HG02571 (cell line): Measurements from ENCODE around the gene WDR76.

ENCODE experiments used
- ATAC-seq: cut with Tn5 transposase; IDR thresholded peaks from one replicate; pipeline ENCODE4 v1.9.1; 2021; ENCODE audit warnings: mild to moderate bottlenecking, moderate library complexity; ENCODE audit not compliant: unreplicated experiment

WDR76 gene

DNA sequence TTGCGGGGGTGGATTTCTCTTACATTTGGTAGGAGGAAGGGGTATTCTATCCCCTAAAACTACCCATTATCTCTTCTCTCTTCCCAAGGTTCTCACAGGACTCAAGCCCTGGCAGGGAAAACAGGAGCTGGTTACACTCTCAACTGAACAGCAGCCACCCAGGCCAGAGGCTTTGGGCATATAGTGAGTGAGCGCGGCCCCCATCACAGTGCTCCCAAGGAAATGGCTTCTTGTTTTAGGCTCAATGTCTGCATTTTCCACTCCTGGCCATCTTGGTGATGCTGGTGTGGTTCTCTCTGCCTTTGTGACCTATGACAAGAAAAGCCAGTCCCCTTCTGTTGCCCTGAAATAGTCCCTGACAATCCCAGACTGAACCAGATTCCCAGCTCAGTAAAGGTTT is 50.1 kb downstream of the WDR76 start:
- ATAC-seq = no peak

DNA sequence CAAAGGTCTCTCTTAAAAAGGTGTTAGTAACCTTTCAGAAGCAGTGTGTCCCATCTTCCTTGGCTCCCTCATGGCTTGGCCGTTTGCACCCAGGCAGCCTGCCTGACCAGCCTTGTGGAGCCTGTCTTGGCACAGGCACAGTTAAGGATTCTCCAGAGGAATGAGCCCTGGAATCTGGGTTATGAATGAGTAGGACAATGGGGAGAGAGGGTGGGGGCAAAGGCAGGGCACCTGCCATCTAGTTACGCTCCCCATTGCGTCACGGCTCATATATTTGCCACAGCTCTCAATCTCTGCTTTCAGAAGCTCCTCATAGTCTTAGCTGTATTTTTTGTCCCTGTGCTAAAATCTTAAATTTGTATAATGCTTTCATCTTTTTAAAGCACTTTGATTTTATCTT is 50.6 kb downstream of the WDR76 start:
- ATAC-seq = no peak

DNA sequence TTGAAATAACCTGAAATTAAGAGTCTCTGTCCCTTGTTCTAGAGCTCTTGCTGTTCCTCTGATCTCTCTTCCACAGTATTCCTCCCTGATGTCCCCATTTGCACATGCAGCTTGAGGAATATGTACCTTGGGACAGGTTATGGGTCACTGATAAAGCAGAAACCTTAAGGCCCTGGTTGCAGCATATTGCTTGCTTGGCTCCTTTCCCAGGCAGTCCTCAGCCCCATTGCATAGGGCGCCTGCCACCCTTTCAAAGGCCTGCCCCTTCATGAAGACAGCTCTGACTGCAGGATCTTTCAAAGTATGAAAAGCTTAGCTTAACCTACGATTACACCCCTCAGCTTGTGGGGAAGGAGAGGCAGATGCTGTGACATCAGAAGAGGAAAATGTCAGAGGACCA is 51.6 kb downstream of the WDR76 start:
- no peak for ATAC-seq

DNA sequence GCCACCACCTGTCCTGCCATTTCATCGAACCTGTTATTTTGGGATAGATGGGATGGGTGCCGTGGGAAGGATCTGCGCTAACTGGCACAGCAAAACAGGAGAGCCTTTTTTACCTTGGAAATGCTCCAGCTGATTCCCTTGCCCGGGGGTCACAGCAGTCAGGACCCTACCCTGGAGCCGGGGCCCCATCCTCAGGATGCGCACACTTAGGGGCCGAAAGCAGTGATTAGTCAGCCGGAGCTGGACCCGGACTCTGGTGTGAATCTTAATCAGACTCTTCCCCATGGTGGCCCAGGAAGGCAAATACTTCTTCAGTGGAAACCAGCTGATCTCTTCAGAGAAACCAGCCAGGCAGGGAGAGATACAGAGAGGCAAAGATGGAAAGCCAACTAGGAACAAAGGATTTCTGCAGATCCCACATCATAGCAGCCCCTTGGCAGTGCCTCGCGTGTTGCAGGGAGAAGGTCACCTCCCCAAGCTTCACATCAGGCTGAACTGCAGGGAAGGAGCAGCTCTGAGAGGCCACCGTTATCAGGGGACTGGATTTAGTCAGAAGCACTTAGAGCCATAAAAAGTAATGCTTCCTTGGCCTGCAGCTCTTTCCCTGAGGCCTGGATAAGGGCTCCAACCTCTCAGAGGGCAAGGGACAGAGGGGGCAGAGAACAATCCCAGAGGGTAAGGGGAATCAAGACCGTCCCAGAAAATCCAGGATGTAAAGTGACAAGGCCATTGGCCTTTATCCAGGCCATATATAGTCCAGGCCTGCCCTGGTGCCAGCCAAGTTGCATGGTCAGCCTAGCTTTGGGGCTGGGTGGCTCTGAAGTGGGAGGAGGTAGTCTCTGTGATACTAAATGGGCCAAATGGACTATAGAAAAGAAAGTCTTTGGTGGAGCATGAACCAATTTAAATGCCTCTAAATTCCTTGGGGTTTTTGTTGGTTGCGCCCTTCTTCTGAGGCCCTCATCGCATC is 52.9 kb downstream of the WDR76 start:
- no peak for ATAC-seq

DNA sequence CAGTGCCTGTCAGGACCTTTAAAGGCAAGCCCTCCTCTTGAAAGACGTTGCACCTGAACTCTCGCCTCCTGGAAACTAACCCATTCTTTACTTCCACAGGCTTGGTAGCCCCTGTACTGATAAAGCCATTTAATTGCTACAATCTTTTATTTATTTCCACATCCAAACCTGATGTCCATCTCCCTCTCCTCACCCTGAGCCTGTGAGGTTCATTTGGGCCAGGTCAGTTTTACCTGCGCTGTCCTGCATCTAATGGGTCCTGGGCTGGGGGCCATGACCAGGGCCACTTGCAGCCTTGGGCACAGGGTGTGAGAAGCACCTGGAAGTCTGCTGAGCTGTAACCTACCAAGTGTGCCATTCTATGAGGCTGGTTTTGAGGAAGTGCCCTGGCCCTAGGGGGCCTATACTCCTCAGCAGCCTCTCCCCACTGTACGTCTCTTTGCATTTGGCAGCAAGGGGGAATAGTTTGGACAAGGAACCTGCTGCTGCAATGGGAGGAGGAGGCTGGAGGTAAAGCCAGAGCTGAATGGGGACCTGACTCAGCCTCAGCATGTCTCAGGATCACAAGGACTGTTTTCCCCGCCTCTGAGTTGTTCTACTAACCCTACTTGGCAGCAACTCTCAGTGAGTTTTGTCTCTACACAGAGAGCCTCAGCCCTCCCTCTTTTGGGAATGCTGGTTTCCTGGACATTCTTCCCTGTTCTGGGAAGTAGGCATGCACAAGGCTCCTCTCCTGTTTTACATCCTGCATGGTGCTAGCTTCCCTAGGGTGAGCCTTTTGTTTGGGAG is 53.8 kb downstream of the WDR76 start:
- no peak for ATAC-seq

DNA sequence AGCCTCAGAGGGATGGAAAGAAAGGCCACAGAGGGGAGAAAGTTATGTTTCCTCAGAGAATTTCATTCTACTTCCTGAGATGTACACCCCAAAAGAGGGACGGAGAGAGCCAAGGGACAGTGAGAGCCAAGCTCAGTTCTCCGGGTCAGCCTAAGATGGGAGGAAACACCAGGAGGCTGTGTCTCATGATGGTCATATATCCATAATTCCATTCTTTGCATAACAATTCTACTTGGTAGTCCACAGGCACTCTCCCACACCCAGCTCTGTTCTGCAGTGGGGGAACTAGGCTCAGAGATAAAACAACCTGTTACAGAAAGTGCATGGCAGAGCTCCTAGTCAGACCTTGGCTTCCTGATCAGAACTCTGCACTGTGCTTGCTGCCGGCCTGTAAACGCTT is 54.4 kb downstream of the WDR76 start:
- ATAC-seq = no peak

DNA sequence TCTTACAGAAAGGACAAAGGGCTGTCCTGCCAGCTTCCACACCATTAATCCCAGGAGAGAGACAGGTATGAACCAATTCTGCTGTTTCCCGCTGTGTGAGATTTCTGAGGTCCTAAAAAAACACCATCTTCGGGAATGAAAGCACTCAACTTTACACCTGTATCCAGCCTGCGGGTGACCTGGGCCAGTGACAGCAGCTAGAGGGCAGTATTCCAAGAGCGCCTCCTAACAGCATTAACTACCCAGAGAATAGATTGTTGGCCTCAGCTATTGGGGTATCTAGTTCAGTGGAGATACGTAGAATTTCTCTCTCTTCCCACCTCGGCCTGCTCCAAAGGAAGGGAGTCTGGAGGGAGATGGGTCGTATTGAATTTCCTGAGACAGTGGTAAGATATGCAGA is 55.1 kb downstream of the WDR76 start:
- ATAC-seq = no peak

DNA sequence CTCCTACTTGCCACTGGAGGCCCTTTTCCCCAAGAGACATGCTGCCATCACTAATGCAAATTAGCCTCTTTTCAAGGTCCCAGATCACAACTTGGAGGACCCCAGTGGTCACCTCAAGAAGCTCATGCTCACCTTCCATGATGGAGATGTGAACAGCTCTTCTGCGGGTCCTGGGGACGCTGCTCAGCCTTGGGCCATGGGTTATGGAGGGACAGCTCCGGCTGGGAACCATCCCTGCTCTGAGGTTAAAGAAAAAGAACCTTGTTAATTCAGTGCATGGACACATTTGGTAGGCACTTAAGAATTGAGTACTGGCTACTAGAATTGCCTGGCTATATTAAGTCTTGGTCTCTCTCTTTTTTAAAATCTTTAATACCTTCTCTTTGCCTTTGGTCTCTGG is 56.8 kb downstream of the WDR76 start:
- ATAC-seq = no peak

DNA sequence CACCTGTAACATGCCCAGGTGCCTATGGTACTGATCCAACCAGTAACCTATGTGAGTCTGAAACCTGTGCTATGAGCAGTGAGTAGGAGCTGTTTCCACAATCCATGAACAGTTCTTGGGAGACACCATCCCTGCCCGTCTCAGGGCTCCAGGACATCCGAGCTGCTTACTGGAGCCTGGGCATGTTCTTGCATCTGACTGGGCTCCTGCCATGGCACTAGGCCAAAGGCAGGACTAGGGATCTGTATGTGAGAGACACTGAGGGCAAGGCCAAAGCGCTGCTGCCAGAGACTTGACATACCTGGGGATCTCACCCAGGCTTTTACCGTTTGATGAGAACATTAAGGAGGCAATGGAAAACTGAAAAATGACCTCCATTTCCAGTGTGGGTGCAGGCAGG is 59.8 kb downstream of the WDR76 start:
- ATAC-seq = no peak

DNA sequence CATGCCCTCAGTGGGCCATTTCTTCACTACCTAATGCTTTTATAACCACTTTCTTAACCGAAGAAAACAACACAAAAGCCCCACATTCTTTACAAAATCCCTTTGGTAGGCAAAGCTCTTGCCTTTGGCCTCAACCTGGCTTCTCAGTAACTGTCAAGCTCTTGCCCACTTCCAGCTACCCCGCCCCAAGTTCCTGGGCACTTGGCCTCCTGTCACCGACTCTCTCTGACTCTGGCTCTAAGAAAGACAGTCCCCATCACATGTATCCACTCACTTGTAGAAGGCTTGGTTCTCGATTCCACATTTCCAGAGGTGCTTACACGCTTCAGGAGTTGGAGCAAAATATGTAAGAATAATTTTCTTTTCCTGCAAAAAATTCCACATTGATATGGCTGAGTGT is 61.1 kb downstream of the WDR76 start:
- ATAC-seq = no peak

DNA sequence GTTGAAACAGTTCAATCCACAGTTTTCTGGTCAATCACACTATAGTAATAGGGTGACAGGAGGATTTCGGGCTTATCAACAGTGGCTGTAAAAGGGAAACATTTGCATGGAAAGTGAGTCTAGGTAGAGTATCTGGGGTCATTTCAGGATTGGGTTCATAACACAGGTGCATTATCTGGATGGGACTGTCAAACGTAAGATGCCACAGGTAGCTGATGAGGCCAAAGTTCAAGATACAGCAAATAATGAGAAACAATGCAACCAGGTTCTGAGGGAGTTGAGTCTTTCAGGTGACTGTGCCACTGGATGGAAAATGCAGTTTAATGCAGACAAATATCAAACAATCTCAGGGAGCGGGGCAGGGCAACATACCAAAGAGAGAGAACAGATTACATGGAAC is 62.2 kb downstream of the WDR76 start:
- ATAC-seq = no peak

DNA sequence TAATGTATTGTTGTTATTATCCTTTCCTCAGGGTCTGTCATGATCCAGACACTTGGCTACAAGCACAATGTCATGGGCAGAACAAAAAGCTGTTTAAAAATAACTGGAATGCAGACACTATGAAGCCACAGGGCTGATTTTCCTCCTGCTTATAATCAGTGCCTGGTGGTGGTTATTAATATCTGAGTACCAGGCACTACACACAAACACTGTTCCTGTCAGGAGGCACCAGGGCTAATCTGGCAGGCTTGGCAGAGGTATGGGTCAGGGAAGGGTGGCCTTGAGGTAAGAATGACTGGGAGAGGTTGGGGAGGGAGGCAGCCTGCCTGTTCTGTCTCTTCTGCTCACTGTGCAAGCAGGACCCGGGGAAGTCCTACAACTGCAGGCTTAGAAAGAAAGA is 67.2 kb downstream of the WDR76 start:
- ATAC-seq = no peak

DNA sequence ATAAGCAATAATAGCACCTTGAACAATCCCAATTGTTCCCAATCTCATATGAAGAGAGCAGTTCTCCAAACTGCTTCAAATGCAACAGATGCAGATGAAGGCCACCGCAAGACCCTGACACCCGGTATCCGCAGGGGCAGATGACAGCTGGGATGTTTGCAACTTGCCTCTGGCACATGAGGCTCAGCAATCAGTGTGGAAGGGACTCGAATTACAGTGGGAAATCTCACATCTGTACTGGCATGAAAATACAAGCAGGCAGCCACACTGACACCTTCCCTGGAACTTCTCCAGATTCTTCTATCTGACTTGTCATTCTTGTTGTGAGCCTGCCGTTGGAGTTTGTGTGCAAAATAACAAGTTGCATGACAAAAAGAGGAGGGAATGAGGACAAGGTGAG is 68.8 kb downstream of the WDR76 start:
- ATAC-seq = no peak

DNA sequence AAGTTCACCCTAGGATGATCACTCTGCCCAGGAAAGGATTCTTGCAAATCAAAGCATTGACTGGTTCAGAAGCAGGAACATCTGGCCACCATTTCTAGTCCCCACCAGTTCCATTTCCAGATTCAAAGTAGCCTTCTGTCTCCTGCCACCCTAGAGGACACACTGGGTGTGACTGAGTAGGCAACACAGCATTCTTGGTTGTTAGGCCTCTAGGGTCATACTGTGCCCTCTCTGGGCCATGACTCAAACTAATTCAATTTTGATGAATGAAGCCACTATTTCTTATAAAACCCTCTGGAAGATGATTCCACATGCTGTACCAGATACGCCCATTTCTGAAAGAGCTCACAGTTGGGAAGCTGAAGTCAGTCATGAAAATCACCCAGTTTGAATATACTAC is 69.7 kb downstream of the WDR76 start:
- ATAC-seq = no peak

DNA sequence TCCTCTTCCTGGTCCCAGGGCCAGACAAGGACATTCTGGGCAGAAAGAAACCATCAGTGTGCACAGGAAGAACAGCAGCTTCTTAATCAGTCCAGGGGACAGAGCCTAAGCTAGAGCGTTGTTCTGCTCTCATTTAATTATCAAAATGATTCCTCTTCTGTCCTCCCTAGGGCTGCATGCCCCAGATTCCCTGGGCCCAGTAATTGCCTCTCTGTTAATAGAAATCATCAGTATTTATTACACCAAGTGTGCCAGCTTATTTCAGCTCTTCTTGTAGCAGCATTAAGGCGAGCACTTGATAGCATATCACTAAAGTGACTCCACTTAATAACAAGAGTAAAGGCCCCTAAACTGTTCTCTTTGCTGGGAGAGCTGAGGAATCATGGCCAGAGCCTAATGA is 72.1 kb downstream of the WDR76 start:
- ATAC-seq = no peak

DNA sequence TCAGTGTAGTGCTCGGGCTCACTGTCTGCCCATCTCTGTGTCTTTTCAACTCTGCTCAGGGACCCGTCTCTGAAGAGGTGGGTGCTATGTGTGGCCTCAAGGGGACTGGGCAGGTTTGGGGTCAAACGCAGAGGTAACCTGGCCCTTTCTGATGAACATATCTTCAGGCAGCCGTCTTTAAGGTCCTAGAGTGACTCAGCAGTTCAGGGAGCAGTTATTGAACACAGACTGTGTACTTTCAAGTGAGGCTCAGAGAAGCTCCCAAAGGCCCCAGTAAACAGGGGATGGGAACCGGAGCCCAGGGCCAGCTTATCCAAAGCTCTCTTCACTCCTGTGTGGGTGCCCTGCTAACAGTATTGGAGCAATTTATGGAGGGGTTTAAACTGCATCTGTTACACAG is 73.1 kb downstream of the WDR76 start:
- ATAC-seq = no peak

DNA sequence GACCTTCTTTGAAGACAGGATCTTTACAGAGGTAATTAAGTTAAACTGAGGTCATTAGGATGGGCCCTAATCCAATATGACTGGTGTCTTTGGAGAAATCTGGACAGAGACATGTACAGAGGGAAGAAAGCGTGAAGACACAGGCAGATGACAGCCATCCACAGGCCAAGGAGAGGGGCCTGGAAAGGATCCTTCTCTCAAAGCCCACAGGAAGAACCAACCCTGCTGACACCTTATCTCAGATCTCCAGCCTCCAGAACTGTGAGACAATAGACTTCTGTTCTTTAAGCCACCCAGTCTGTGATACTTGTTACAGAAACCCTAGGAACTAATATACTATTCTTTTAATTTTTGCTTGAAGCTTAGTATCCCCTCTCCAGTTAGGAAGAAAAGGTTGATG is 74.2 kb downstream of the WDR76 start:
- no peak for ATAC-seq

DNA sequence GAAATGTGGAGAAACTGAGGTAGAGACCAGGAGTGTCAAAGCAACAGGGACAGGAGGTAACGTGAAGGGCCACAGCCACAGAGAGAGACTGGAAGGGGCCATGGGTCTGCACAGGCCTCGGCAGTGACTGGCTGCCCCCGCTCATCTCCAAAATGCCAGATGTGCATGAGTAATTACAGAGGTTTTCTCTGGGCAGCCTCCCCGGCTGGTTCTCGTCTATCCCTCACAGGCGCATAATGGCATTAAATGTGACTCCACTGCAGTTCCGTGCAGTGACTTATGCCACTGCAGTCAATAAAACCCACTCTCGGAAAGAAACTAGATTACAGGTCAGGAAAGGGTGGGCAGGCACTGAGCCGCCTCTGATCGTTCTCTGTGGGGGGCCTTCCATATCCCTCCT is 74.7 kb downstream of the WDR76 start:
- ATAC-seq = no peak

DNA sequence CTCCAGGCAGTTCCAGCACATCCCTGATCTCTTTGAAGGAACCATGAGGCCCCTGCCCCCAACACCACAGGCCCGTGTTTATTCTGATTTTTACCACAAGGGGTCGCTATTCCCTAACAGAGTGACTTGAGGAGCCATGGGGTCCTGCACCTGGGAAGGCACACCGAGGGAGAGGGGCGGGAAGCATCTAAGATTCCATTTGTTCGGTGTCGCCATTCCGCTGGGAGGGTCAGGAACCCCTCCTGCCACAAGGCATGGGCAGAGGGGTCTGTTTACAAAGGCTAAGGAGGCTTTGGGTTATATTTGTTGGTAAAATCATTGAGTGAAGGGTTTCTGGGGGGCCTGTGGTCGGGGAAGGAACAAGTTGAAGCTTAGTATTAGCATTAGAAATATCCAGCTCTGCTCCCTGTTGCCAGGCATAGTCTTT is 77.1 kb downstream of the WDR76 start:
- ATAC-seq = no peak

DNA sequence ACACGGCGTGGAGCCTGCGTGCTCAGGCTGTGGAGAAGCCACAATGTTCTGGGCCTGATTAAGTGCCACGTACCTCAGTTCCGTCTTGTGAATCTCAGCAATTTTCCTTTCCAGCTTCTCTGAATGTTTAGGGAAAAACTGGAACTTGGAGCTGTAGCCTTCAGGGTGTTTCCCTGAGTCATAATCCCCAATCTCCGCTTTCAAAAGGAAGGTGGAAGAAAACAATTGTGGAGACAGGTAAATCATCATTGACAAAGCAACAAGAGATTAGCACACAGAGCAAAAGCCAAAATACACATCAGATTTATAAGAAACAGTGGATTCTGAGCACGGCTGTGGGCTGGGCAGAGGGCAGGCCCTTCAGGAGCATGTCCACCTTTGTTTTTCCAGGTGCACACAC is 79.0 kb downstream of the WDR76 start:
- no peak for ATAC-seq

DNA sequence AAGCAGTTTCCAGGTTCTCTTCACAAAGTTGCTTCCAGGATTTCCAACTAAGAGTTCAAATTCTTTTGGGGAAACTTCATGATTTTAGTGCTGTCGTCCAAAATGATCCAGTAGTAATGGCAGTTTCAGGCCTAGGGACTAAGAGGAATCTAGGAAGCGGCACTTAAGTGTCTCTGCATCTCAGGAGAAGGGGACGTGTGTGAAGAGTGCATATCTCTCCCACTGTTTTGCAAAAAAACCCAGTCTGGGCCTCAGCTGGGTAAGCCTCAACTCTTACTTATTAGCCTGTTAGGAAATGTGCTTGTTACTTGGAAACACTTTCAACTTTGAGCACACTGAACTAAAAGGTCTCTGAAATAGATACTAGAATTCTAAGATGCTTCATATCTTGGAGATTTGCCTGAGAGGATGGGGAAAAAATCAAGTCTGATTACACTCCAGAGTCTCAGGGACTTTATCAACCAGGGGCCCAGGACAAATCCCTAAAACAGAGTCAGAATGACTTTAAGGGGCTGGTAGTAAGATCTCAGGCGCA is 81.8 kb downstream of the WDR76 start:
- ATAC-seq = no peak

DNA sequence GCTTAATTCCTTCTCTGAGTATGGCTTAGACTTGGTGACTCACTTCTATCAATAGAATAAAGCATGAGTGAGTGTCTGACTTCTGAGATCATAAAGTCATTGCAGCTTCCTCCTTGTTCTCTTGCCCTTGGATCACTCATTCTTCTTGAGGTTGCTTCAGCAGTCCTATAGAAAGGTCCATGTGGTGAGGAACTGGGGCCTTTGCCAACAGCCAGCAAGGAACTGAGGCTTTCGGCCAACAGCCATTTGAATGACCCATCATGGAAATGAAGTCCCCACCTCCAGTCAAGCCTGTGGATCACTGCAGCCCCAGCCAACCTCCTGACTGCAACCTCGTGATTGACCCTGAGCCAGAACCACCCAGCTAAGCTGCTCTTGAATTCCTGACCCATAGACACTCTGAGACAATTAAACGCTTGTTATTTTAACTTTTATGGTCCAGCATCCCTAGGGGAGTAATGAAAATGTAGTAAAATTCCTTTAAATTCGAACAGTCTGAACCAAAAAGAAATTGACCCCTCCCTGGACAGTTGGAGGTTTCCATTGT is 84.5 kb downstream of the WDR76 start:
- ATAC-seq = no peak
